ENCODE measurements around the gene SLC41A3. TPM values are rescaled to one million over a fixed set of nuclear protein-coding genes. Genes with fewer than 3 reads are reported as not detected.

SLC41A3 gene
- total RNA-seq, 3 donors from 2014 or later, result 23.0 to 33.9 (median 31.2) TPM

GRCh38 chr3:126107957-126108675, 24.2 kb upstream of the SLC41A3 start:
- no peaks in the 10 kb centered on the region for H3K4me1 ChIP-seq (ENCODE audit: low read depth)
- ATAC-seq, result no peak
- TF ChIP-seq CTCF (IDR thresholded peaks at IDR 0.05), result no peak
- no peak overlapping the region for H3K4me3 ChIP-seq
- intact Hi-C loops (cut with DNase I, micrococcal nuclease), result no loop called here
- H3K36me3 ChIP-seq (ENCODE audit: low read depth), result no peaks in the 10 kb centered on the region
- H3K9me3 ChIP-seq, result no peaks in the 10 kb centered on the region
- no peak for DNase-seq

DNA sequence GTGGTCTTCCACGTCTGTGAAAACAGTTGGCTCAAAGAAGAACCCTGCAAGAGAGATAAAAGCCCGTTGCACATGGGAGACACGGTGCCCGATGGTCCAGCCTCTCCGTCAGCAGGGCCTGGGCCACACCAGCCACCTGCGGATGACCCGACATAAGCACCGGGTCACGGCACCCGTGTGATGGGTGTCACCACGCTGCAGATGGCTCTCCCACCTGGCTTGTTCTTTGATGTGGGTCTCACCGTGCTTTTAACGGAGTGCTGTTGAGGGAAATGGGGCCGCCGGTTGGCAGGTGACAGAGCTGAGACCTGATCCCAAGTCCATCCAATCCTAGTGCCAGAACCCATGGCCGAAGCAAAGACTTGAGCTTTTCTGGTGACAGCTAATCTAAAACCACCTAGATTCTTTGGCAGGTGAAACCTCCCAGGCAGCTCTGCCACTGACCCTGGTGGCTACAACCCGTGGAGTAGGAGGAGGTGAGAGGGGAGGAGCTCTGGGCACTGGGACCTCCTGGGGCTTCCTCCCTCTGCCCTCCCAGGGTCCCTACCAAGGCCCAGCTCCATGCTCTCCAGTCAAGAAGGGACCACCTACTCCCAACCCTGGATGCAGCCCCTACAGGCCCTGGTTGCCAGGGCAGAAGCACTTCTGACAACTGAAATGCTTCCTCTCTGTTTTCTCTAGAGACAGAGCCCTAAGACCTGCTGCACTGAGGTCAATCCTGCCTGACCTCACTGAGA, 23.4 kb upstream of the SLC41A3 start:
- Histone ChIP-seq H3K9me3 (no peaks in the 10 kb centered on the region), H3K36me3 (ENCODE audit: low read depth) (no peaks in the 10 kb centered on the region), H3K4me1 (ENCODE audit: low read depth) (no peaks in the 10 kb centered on the region), H3K4me3 (no peak overlapping the region)
- intact Hi-C loops (cut with DNase I, micrococcal nuclease), result no loop called here
- no peak for DNase-seq
- no peak for TF ChIP-seq CTCF (IDR thresholded peaks at IDR 0.05)
- ATAC-seq, result no peak

- no peak for DNase-seq
- ATAC-seq, result no peak
- Histone ChIP-seq H3K36me3 (ENCODE audit: low read depth) (no peaks in the 10 kb centered on the region), H3K4me3 (no peak overlapping the region), H3K9me3 (no peaks in the 10 kb centered on the region), H3K4me1 (ENCODE audit: low read depth) (no peaks in the 10 kb centered on the region)
- no peak for TF ChIP-seq CTCF (IDR thresholded peaks at IDR 0.05)
- intact Hi-C loops (cut with DNase I, micrococcal nuclease), result no loop called here
These were observed 22.6 kb upstream of the SLC41A3 start for GRCh38 chr3:126106336-126107202.

GRCh38 chr3:126105691-126106187, 21.8 kb upstream of the SLC41A3 start:
- no peak for DNase-seq
- ATAC-seq, result no peak
- intact Hi-C loops (cut with DNase I, micrococcal nuclease), result no loop called here
- Histone ChIP-seq H3K4me1 (ENCODE audit: low read depth) (no peaks in the 10 kb centered on the region), H3K9me3 (no peaks in the 10 kb centered on the region), H3K4me3 (no peak overlapping the region), H3K36me3 (ENCODE audit: low read depth) (no peaks in the 10 kb centered on the region)
- no peak for TF ChIP-seq CTCF (IDR thresholded peaks at IDR 0.05)

- intact Hi-C loops (cut with DNase I, micrococcal nuclease), result no loop called here
- no peak for ATAC-seq
- H3K9me3 ChIP-seq, result no peaks in the 10 kb centered on the region
- no peaks in the 10 kb centered on the region for H3K4me1 ChIP-seq (ENCODE audit: low read depth)
- TF ChIP-seq CTCF (IDR thresholded peaks at IDR 0.05), result no peak
- H3K4me3 ChIP-seq, result no peak overlapping the region
- no peaks in the 10 kb centered on the region for H3K36me3 ChIP-seq (ENCODE audit: low read depth)
- no peak for DNase-seq
These were observed 21.1 kb upstream of the SLC41A3 start for GRCh38 chr3:126104742-126105605.

Measured in mucosa of descending colon (tissue), 3 donors.